HepG2 (cell line): ENCODE data around the gene TULP4. TPM values are rescaled to one million over a fixed set of nuclear protein-coding genes. Genes with fewer than 3 reads are reported as not detected.
A peak's percentile ranks its signal among the peaks of the same experiment; 100 is the strongest.

Source experiments
- ARNTL ChIP-seq: sonication (generic); formaldehyde crosslinking; IDR thresholded peaks from 2 replicates; pipeline ENCODE4 v1.4.0; 2020; ENCODE audit warnings: mild to moderate bottlenecking, missing genetic modification reagents
- BCL6 ChIP-seq: IDR thresholded peaks from 2 replicates; pipeline ENCODE4 v1.6.1; 2016; ENCODE audit warnings: missing genetic modification reagents, missing compliant biosample characterization
- KDM1A ChIP-seq: IDR thresholded peaks from 2 replicates; pipeline ENCODE4 v1.6.1; 2016; ENCODE audit warnings: missing compliant biosample characterization
- MAFF ChIP-seq: IDR thresholded peaks from 2 replicates; pipeline ENCODE4 v1.6.1; 2011; ENCODE audit warnings: low read depth, low read length, improper control_type of control experiment
- MIER3 ChIP-seq: IDR thresholded peaks from 2 replicates; pipeline ENCODE4 v1.6.1; 2016; ENCODE audit warnings: missing compliant biosample characterization, borderline replicate concordance
- RBAK ChIP-seq: sonication (generic); formaldehyde crosslinking; IDR thresholded peaks from 2 replicates; pipeline ENCODE4 v1.5.1; 2020; ENCODE audit warnings: mild to moderate bottlenecking, missing genetic modification reagents
- RBFOX2 ChIP-seq: fragments of 200-400 bp; formaldehyde crosslinking; IDR thresholded peaks from 2 replicates; pipeline ENCODE4 v1.6.1; 2017; ENCODE audit warnings: low read depth, mild to moderate bottlenecking, low read length
- REPIN1 ChIP-seq: sonication (generic); formaldehyde crosslinking; IDR thresholded peaks from 2 replicates; pipeline ENCODE4 v1.8.0; 2022; ENCODE audit warnings: missing genetic modification reagents, low read depth, mild to moderate bottlenecking, borderline replicate concordance
- RFXAP ChIP-seq: sonication (generic); formaldehyde crosslinking; IDR thresholded peaks from 2 replicates; pipeline ENCODE4 v1.4.0; 2020; ENCODE audit warnings: missing genetic modification reagents, borderline replicate concordance
- SP2 ChIP-seq: sonication (generic); formaldehyde crosslinking; IDR thresholded peaks from 2 replicates; pipeline ENCODE4 v1.5.1; 2020; ENCODE audit warnings: mild to moderate bottlenecking, missing genetic modification reagents
- TCF12 ChIP-seq, 2 experiments: fragments of 450-650 bp in 1 of 2; sonication (generic) in 1 of 2; formaldehyde crosslinking in 1 of 2; IDR thresholded peaks; 2 replicates each; pipeline versions ENCODE4 v1.6.1 to v1.8.0; 2017 to 2022; ENCODE audit warnings: antibody characterized with exemption in 1 of 2, mild to moderate bottlenecking in 1 of 2, missing genetic modification reagents in 1 of 2, moderate library complexity in 1 of 2
- YEATS4 ChIP-seq: sonication (generic); formaldehyde crosslinking; IDR thresholded peaks from 2 replicates; pipeline ENCODE4 v1.4.0; 2020; ENCODE audit warnings: missing genetic modification reagents, borderline replicate concordance
- ZBTB7B ChIP-seq: sonication (generic); formaldehyde crosslinking; IDR thresholded peaks from 2 replicates; pipeline ENCODE4 v1.4.0; 2020; ENCODE audit warnings: missing genetic modification reagents
- ZMYM3 ChIP-seq: sonication (generic); formaldehyde crosslinking; IDR thresholded peaks from 2 replicates; pipeline ENCODE4 v1.5.1; 2020; ENCODE audit warnings: mild to moderate bottlenecking, missing genetic modification reagents
- ZNF121 ChIP-seq: sonication (generic); formaldehyde crosslinking; IDR thresholded peaks from 2 replicates; pipeline ENCODE4 v1.5.0; 2020; ENCODE audit warnings: mild to moderate bottlenecking, missing genetic modification reagents
- ZNF160 ChIP-seq: sonication (generic); formaldehyde crosslinking; IDR thresholded peaks from 2 replicates; pipeline ENCODE4 v1.8.0; 2022; ENCODE audit warnings: mild to moderate bottlenecking, inconsistent platforms, missing genetic modification reagents
- ZNF383 ChIP-seq: sonication (generic); formaldehyde crosslinking; IDR thresholded peaks from 2 replicates; pipeline ENCODE4 v1.4.0; 2020; ENCODE audit warnings: missing genetic modification reagents, mild to moderate bottlenecking, borderline replicate concordance
- ZNF619 ChIP-seq: sonication (generic); formaldehyde crosslinking; IDR thresholded peaks from 2 replicates; pipeline ENCODE4 v1.4.0; 2020; ENCODE audit warnings: mild to moderate bottlenecking, missing genetic modification reagents
- ZNF660 ChIP-seq: sonication (generic); formaldehyde crosslinking; IDR thresholded peaks from 2 replicates; pipeline ENCODE4 v1.5.1; 2020; ENCODE audit warnings: mild to moderate bottlenecking, low read depth, missing genetic modification reagents, borderline replicate concordance
- ZNF761 ChIP-seq: sonication (generic); formaldehyde crosslinking; conservative IDR thresholded peaks from 2 replicates; pipeline ENCODE4 v1.4.0; 2020; ENCODE audit warnings: mild to moderate bottlenecking, missing genetic modification reagents
- polyA plus RNA-seq, 8 experiments: library from polyadenylated mRNA; depleted of rRNA in 3 of 8; stranded (reverse) in 7 of 8; unstranded in 1 of 8; fragments of >200 nt; fragmentation: Illumina TruSeq in 4 of 8; extraction: Trizol in 4 of 8; gene quantifications; 2 replicates each; pipeline versions ENCODE4 v1.2.1 to v1.2.3, GENCODE V29; 2011 to 2016; ENCODE audit warnings: low read depth in 4 of 8, missing spikeins in 1 of 8, mixed read lengths in 1 of 8; ENCODE audit not compliant: insufficient read depth in 1 of 8
- total RNA-seq, 5 experiments: library from RNA; depleted of rRNA; stranded (reverse); fragments of >200 nt; fragmentation: Illumina TruSeq; extraction: Trizol; gene quantifications; 2 replicates each; pipeline ENCODE4 v1.2.3, GENCODE V29; 2016; ENCODE audit warnings: low read depth in 1 of 5
- TF ChIP-seq, protein P1 (sequence below): sonication (generic); formaldehyde crosslinking; IDR thresholded peaks from 2 replicates; pipeline ENCODE4 v1.4.0; 2020; ENCODE audit warnings: mild to moderate bottlenecking, missing genetic modification reagents
- TF ChIP-seq, protein P2 (sequence below): fragments of 450-650 bp; IDR thresholded peaks from 2 replicates; pipeline ENCODE4 v1.6.1; 2016
- TF ChIP-seq, protein P3 (sequence below): sonication (generic); formaldehyde crosslinking; IDR thresholded peaks from 2 replicates; pipeline ENCODE4 v1.5.1; 2020; ENCODE audit warnings: mild to moderate bottlenecking, missing genetic modification reagents, moderate library complexity
- TF ChIP-seq, protein P4 (sequence below): sonication (generic); formaldehyde crosslinking; IDR thresholded peaks from 2 replicates; pipeline ENCODE4 v1.5.0; 2020; ENCODE audit warnings: mild to moderate bottlenecking, missing genetic modification reagents

TULP4 gene
- total and polyA plus RNA-seq, 2 of the 13 experiments (the other 11 are each of a cell fraction or from before 2014, with no cell fraction given), result 21.1 to 122 TPM

DNA sequence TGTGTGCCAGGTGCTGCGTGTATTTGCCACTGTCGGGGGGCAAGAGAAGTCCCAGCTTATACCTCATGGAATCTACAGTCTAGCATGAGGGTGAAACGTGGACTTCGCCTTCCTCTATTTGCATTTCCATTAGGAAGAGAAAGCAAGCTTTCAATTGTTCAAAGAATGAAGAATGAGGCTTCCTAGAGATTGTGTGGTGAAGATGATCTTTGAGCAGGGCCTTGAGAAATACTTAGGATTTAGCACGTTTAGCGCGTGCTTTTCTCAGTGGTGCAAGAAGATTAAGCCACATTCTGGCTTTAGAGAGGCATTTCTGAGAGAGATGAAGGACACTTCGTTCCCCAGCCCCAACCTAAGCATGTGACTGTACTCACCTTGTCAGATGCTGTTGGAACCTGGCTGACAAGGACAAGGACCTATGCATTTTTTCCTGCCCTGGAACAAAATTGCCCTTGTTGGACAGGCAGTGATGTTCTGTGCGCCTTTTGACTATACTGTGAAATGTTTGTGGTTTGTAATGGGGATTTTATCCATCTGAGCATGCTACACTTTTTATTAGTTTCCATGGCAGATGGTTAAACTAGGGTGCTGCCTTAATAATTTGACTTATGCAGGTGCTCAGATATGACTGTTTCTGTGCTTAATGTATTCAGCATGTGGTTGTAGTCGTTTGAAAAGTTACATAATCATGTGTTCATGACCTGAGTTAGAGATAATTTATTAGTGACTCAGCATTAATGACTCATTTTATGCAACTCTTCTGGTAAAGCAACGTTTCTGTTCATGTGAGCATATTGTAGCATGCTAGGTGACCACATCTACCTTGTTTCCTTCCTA lies 10.7 kb downstream of the TULP4 start (continued):
- no peak for TF ChIP-seq ZNF660
- TF ChIP-seq SP2, result no peak
- peak; percentile 82; the same call in 1 of the 2 replicates for TF ChIP-seq RFXAP (CRISPR knock-in tag)
- TF ChIP-seq ARNTL (CRISPR knock-in tag), result peak; percentile 94; the same call in 1 of the 2 replicates
- TF ChIP-seq MIER3 (CRISPR knock-in tag), result peak; percentile 92; the same call in 1 of the 2 replicates
- peak; percentile 98 for TF ChIP-seq BCL6 (CRISPR knock-in tag)
- TF ChIP-seq KDM1A (CRISPR knock-in tag), result peak; percentile 49; the same call in 1 of the 2 replicates
- TF ChIP-seq, protein P1, sequence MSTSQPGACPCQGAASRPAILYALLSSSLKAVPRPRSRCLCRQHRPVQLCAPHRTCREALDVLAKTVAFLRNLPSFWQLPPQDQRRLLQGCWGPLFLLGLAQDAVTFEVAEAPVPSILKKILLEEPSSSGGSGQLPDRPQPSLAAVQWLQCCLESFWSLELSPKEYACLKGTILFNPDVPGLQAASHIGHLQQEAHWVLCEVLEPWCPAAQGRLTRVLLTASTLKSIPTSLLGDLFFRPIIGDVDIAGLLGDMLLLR, result no peak
- TF ChIP-seq YEATS4 (CRISPR knock-in tag), result peak; percentile 83
- no peak for TF ChIP-seq RBFOX2
- TF ChIP-seq, protein P2, sequence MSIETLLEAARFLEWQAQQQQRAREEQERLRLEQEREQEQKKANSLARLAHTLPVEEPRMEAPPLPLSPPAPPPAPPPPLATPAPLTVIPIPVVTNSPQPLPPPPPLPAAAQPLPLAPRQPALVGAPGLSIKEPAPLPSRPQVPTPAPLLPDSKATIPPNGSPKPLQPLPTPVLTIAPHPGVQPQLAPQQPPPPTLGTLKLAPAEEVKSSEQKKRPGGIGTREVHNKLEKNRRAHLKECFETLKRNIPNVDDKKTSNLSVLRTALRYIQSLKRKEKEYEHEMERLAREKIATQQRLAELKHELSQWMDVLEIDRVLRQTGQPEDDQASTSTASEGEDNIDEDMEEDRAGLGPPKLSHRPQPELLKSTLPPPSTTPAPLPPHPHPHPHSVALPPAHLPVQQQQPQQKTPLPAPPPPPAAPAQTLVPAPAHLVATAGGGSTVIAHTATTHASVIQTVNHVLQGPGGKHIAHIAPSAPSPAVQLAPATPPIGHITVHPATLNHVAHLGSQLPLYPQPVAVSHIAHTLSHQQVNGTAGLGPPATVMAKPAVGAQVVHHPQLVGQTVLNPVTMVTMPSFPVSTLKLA, result peak; percentile 64
- TF ChIP-seq ZNF160 (CRISPR knock-in tag), result no peak
- no peak for TF ChIP-seq RBAK (CRISPR knock-in tag)
- no peak for TF ChIP-seq ZNF383 (CRISPR knock-in tag)
- TF ChIP-seq, protein P3, sequence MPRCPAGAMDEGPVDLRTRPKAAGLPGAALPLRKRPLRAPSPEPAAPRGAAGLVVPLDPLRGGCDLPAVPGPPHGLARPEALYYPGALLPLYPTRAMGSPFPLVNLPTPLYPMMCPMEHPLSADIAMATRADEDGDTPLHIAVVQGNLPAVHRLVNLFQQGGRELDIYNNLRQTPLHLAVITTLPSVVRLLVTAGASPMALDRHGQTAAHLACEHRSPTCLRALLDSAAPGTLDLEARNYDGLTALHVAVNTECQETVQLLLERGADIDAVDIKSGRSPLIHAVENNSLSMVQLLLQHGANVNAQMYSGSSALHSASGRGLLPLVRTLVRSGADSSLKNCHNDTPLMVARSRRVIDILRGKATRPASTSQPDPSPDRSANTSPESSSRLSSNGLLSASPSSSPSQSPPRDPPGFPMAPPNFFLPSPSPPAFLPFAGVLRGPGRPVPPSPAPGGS (CRISPR knock-in tag), result no peak
- 0 out of 2 replicates have a peak, but pooled peaks have one; percentile 27 for TF ChIP-seq ZNF121 (CRISPR knock-in tag)
- peak; percentile 97 for TF ChIP-seq MAFF
- TF ChIP-seq ZNF619 (CRISPR knock-in tag), result no peak
- TF ChIP-seq REPIN1, result peak; percentile 87
- peak; percentile 85; the same call in 1 of the 2 replicates for TF ChIP-seq ZNF761
- TF ChIP-seq, protein P4, sequence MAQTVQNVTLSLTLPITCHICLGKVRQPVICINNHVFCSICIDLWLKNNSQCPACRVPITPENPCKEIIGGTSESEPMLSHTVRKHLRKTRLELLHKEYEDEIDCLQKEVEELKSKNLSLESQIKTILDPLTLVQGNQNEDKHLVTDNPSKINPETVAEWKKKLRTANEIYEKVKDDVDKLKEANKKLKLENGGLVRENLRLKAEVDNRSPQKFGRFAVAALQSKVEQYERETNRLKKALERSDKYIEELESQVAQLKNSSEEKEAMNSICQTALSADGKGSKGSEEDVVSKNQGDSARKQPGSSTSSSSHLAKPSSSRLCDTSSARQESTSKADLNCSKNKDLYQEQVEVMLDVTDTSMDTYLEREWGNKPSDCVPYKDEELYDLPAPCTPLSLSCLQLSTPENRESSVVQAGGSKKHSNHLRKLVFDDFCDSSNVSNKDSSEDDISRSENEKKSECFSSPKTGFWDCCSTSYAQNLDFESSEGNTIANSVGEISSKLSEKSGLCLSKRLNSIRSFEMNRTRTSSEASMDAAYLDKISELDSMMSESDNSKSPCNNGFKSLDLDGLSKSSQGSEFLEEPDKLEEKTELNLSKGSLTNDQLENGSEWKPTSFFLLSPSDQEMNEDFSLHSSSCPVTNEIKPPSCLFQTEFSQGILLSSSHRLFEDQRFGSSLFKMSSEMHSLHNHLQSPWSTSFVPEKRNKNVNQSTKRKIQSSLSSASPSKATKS (CRISPR knock-in tag), result peak; percentile 57; the same call in 1 of the 2 replicates
- peak; percentile 90 for TF ChIP-seq ZBTB7B
- peak; percentile 76 for TF ChIP-seq ZMYM3 (CRISPR knock-in tag)
- TF ChIP-seq TCF12 (IDR thresholded peaks at IDR 0.05), result no peak
- TF ChIP-seq TCF12 (CRISPR knock-in tag; IDR thresholded peaks at IDR 0.05), result 0 out of 2 replicates have a peak, but pooled peaks have one; percentile 41
